ENCODE data around the gene TFG.

The TFG gene

DNA sequence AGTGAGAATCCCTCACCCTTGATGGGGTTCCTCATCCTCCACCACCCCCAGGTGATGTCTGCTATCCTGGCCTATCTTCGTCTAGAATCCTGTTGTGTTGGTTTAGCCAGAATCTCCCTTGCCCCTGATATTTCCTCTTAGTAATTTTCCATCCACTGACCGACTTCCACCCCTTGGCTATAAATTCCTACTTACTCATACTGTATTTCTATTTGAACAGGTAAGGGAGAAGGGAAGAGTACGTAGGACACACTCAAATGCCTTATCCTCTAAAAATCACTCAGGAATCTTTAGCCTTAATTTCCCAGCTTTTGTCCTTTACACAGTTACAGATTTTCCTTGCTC, 678 bp upstream of the TFG start:
- no peak for DNase-seq

DNA sequence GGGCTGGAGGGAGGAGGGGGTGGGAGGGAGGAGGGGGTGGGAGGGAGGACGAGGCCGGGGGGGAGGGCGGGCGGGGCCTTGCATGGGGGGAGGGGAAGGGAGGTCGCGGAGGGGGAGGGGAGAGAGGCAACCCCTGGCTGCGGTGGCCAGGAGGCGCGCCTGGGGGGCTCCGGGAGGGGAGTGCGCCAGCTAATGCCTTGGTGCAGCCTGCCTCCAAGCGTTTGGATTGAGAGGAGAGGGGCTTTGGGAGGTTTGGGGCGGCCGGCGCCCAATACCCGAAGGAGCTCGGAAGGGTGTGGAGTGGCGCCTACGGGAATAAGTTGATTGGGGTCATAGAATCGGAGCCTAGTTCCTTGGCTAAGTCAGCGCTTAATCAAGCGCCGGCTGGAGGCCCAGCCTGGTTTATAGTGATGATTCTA, 557 bp downstream of the TFG start:
- DNase-seq: peak; percentile 26

DNA sequence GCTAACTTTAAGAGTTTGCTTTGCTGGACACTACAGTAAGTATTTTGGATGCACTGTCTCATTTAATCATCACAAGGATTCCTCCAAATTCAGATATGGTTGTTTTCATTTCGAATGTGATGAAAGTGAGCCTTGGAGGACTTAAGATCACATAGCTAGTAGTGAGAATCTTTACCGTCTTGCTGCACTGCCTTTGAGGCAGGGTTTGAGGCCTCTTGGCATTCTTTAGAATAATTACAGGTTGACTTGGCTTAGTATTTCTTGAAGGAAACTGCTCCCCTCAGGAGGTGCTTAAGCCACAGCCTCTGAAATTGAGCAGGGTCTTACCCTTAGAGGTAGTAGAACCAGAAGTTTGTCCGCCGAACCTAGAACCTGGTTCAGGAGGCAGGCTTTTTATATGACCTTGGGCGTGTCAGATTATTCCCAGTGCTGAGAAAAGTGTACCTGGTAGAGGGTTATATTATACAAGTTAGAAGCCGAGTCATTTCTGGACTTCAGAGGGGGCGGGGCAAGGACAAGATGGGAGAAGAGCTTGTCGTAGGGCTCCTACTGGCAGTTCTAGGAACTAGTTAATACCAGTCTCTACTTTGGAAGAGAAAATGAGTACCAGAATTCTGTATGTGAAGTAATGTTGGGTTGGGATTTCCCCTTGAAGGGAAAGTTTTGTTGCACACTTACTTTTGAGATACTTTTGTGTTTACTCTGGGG, 1.1 kb downstream of the TFG start:
- peak; percentile 19 for DNase-seq

DNA sequence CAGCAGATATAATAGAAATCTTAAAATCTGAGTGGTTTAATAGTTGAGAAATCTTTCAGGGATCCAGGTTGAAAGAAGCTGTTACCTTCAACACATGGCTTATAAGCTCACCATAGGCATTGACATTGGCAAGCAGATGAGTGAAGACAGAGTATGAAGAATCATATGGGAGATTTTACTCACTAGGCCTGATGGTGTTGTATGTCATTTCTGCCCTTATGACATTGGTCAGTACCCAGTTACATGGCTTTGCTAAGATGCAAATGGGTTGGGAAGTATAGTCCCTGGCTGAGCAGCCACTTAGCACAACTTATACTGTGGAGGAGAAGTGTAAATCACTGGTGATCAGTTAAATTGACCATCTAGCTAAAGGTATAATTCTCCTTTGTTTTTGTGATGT, 5.9 kb downstream of the TFG start:
- DNase-seq: no peak

DNA sequence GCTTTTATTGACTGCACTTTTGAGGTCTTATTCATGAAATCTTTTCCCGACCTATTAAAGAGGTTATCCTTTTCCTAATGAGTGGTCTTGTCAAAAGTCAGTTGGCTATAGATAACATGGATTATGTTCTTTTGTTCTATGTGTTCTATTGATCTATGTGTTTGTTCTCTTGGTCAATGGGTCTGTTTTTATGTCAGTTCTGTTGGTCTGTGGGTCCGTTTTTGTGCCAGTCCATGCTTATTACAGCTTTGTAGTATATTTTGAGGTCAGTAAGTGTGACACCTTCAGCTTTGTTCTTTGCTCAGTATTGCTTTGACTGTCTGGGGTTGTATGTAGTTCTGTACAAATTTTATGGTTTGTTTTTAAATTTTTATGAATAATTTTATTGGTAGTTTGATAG, 7.8 kb downstream of the TFG start:
- no peak for DNase-seq

DNA sequence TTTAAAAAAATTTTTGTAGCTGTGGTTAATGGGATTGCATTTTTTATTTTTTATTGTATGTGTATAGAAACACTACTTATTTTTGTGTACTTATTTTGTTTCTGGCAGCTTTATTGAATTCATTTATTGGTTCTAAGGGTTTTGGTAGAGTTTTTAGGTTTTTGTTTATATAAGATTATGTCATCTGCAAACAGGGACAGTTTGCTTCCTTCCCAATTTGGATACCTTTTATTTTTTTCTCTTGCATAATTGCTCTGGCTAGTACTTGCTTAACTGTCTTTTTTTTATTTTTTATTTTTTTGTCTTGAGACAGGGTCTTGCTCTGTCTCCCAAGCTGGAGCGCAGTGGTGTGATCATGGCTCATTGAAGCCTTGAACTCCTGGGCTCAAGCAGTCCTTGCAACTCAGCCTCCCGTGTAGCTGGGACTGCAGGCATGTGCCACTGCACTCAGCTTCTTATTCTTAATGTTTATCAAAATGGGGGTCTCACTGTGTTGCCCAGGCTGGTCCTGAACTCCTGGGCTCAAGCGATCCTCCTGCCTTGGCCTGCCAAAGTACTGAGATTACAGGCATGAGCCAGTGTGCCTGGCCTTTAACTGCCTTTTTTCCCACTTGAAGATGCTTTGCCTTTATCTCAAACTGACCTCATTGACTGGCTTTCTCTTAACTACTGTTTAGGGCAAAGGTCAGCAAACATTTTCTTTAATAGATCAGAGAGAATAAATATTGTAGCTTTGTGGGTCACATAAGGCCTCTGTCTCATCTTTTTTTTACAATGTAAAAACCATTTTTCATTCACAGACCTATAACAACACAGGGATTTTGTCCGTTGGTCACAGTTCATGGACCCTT, 8.6 kb downstream of the TFG start:
- no peak for DNase-seq

DNA sequence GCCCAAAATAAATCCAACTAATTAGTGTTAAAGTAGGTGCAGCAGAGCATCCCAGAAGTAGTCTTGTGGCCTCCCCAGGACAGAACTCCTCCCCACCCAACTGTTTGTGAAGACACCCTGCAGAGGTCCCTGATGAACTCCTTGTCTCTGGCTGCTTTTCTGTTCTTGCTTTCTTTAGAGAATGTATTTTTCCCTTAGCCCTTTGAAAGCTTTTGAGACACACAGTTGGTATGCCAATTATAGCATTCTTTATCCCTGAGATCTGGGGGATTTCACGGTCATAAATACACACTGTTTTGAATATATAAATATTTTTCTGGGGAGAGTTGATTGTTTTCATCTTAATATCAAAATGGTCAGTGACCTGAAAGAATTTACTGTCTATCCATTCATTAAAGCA, 9.8 kb downstream of the TFG start:
- no peak for DNase-seq

DNA sequence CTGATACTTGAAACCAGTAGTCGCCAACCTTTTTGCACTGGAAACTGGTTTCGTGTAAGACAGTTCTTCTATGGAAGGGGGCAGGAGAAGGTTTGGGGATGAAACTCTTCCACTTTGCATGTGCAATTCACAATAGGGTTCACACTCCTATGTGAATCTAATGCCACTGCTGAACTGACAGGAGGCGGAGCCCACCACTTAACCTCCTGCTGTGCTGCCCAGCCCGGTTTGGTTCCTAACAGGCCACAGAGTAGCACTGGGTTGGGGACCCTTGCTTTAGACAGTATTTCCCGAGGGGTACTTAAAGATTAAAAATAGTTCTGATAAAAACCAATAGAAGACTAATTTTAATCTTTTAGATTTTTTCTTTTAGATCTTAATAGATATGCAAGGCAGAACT, 11.1 kb downstream of the TFG start:
- DNase-seq: no peak

DNA sequence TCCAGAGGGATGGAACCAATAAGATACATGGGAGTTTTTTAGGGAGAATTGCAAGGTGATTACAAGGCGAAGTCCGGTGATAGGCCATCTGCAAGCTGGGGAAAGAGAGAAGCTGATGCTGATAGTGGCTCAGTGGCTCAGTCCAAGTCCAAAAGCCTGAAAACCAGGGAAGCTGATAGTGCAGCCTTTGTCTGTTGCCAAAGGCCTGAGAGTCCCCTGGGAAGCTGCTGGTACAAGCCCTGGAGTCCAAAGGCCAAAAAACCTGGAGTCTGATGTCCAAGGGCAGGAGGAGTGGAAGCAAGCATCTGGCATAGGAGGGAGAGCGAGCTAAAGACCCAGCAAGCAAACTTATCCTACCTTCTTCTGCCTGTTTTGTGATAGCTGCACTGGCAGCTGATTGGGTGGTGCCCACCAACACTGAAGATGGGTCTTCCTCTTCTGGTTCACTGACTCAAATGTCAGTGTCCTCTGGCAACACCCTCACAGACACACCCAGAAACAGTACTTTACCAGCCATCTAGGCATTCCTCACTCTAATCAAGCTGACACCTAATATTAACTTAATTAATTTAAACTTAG, 16.7 kb downstream of the TFG start:
- DNase-seq: no peak

DNA sequence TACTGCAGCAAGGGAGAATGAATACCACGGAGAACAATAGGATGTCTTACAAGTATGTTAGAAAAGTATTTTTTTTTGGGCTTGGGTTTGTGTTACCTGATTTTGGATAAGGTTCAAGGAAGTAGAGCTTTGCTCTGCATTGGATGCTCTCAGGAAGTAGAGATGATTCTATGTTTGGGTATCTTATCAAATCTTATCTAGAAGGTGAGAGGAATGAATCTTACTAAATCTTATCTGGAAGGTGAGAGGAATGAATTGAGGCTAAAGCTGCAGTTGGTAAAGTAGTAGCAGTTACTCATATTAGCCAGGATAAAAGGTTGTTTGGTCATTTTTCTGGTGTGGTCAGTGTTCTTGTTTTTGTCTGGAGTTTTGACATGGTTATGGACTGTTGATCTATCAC, 17.4 kb downstream of the TFG start:
- DNase-seq: no peak

DNA sequence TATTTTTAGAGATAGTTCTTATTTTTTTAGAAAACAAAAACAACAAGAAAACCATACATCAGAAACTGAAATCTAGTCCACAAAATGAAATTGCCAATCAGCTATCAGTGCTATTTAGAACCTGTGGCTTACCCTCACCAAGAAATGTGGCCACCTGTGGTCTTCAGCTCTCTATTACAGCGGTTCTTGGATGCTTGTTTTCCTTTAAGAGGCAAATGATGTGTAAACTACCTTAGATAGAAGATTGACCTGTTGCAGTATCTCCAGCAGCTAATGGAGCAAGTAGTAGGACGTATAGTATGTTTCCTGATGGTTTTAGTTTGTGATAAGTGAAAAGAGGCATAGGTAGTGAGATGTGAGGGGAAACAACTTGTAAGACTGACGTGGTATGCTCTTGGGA, 21.2 kb downstream of the TFG start:
- no peak for DNase-seq

DNA sequence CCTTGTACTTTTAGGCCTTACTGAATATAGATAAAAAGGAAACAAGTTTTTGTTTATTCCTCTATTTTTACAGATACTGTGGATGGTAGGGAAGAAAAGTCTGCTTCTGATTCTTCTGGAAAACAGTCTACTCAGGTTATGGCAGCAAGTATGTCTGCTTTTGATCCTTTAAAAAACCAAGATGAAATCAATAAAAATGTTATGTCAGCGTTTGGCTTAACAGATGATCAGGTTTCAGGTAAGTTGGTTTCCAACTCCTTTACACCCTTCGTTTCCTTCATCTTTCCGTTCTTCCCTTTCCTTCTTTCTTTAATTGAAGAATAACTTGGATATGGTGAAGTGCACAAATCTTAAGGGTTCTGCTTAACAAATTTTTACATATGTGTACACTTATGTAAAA, 23.1 kb downstream of the TFG start:
- no peak for DNase-seq

DNA sequence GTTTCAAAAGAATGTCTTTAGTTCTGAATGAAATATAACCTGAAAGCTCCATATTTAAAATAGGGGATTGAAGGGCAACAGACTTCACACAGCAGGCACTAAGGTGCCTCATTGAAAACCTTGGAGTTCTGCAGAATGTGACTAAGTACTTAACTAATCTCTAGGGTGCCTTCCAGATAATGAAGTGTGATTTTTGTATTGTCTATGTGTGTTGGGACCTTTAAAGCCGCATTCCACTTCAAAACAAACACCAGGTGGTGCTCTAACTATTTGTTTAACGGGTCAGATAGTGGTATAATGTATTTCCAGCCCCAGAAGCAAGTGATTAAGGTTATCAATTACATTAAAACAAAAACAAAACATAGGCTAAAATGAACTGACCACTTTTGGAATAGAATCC, 28.0 kb downstream of the TFG start:
- DNase-seq: no peak

DNA sequence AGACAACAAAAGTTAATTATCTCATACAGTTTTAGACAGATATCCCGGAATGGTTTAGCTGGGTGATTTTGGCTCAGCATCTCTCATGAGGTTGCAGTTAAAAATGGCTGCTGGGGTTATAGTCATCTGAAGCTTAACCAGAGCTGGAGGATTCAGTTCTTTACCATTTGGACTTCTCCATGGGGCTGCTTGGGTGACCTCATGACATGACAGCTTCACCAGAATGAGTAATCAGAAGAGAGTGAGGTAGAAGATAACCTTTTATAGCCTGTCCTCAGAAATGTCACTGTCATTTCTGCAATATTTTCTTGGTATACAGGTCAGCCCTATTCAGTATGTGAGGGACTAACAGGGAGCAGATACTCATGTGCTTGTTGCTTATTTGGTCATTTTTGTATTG, 30.9 kb downstream of the TFG start:
- no peak for DNase-seq

DNA sequence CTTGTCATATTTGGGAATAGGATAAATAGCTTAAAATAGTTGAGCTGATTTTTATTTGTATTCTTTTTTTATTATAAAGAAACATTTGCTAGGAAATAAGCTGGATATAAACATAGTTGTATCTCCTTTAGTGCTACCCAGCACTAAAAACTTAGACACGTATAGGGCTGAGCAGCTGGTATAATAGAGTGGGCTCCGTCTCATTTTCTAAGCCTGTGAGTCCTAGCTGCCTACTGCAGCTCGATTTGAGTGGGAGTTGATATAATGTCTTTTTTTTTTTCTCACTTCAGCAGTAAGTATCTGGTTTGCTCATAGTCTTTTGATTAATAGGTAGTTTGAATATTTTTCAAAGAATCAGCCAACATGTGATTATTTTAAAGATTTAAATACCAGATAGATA, 34.2 kb downstream of the TFG start:
- DNase-seq: no peak

DNA sequence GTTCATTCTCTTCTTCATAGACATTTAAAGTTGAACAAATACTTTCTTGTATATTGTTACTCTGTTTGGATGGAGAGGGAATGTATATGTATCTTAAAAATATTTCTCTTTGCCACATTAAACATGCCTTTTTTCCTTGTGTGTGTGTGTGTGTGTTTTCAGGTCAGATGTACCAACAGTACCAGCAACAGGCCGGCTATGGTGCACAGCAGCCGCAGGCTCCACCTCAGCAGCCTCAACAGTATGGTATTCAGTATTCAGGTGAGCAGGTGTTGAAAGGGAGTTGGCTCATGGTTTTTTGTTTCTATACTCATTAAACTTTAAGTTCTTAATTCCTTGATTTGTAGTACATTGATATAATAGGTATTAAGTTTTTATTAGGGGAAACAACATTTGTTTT, 35.4 kb downstream of the TFG start:
- no peak for DNase-seq

DNA sequence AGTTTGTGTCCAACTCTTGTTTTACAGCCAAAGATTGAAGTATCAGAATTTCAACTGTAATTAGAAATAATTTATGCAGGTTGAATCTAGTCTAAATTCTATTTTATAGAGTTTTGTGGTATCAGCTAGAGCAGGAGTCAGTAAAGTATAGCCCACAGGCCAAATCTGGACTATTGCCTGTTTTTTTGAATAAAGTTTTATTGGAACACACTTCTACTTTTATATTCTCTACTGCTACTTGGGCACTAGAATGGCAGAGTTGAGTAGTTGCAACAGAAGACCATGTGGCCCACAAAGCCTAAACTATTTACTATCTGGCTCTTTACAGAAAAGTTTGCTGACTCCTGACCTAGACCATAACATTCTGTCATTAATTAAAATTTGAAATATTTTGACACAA, 36.3 kb downstream of the TFG start:
- DNase-seq: no peak

DNA sequence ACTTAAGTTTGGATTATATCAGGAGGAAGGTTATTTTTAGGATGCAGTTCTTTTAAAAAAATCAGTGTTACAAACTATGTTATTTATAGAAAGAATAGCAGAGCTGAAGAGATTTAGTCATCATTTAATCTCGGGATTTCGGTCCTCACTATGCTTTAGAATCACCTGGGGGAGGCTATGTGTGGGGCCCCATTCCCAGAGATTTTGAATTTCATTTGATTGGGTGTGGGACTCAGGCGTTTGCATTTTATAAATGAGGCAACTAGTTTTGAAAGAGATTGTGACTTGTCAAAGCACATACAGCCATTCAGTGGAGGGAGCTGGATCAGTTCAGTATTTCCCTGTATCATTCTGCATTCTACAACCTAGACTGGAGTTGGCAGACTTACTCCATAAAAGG, 36.8 kb downstream of the TFG start:
- no peak for DNase-seq

DNA sequence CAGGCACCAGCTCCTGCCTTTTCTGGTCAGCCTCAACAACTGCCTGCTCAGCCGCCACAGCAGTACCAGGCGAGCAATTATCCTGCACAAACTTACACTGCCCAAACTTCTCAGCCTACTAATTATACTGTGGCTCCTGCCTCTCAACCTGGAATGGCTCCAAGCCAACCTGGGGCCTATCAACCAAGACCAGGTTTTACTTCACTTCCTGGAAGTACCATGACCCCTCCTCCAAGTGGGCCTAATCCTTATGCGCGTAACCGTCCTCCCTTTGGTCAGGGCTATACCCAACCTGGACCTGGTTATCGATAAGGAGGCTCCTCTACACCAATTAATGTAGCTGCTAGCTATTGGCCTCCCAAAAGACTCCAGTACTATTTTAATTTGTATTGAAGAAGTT, 38.9 kb downstream of the TFG start:
- no peak for DNase-seq

DNA sequence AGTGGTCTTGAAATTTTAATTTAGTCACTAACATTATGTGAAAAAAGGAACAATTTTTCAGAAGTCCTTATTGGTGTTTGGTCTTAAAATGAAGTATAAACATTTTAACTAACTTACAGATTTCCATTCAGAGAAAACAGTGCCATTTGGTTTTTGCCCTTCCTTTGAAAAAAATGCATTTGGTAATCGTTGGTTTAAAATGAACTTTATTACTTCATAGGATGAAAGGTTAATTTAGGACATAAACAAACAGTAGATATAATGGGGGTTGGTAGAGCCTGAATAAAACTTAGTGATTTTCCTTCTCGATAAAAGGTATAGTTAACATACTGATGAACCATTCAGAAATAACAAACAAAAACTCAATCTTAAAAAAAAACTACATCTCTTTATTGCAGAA, 39.7 kb downstream of the TFG start:
- no peak for DNase-seq

DNA sequence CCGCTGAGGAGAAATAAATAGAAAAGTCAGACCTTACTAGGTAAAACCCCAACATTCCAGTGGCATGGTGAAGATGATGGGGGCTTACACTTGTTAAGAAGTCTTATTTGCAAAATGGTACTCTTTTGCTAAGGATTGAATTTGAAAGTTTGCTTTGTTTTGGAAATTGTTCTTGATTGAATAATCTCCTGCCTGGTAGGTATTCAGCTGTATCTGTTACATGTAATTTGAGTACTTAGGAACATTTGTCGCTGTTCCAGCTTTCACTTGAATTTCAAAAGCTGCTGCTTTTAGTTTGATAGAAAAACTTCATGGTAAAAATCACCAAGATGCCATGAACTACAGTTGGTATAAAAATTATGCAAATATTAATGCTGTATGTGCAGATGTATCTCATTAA, 44.6 kb downstream of the TFG start:
- no peak for DNase-seq

DNA sequence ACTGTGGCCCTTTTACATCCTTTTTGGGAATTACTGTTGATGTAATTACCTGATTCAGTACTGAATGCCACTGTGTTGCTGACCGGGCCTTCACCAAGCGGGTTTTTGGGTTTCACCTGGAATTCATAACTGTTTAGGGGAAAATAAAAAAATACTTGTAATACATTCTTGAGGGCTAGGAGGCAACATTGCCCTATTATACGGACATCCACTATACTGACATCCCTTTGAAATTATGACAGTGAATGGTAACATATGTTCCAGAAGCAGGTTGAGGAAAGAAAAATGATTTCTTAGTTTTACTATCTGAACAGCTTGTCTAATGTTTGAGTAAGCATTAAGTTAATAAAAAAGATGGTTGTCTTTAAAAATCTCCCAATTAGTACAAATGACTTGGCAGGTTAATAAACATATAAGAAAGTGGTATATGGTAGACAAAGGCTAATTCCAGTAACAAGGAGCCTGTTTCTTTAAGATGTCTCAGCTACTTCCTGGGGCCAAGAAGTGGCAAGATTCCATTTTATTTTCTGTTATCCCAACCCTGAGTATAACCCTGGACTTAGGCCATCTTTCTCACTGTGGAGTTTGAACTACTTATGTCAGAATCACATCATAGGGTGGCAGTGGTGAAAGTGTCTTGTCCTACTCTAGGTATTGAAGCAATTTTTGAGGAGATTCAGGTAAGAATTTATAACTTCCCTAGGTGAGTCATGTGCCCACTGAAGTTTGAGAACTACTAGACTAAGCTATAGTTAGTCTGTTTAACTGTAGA, 45.5 kb downstream of the TFG start:
- no peak for DNase-seq

DNA sequence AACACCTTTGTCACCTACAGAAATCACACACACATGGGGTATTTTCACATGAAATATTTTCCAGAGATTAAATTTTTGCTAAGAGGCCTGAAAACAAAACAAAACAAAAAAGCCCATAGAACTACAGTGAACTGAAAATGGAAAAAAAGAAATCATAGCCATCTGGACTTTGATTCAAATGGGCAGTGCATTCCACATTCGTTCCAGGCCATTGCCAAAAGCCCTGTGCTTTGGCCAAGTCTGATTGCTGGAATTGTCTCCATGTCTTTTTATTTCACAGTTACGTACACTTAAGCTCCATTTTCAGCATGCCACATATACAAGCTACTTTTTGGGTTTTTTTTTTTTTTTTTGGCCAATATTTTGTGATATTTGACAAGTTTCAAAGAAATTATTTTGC, 47.1 kb downstream of the TFG start:
- no peak for DNase-seq

DNA sequence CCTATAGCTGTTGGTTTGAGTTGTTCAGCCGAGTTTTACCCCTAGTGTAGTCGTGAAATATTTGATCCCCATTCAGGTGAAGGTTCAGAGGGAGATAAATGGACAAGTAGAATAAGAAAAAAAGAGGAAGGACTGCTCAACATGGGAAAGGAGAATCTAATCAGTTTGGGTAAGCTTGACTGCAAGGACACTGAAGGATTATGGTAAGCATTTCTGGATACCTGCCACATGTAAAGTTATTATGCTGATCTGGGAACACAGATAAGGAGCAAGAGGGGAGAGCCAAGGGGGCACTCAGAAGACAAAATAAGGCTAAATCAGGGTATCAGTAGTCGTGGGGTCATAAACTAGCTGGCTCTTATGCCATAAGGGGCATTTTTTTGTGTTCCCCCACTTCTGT, 49.9 kb downstream of the TFG start:
- DNase-seq: no peak
